ENCODE results near the gene STK16.

Gene STK16

DNA sequence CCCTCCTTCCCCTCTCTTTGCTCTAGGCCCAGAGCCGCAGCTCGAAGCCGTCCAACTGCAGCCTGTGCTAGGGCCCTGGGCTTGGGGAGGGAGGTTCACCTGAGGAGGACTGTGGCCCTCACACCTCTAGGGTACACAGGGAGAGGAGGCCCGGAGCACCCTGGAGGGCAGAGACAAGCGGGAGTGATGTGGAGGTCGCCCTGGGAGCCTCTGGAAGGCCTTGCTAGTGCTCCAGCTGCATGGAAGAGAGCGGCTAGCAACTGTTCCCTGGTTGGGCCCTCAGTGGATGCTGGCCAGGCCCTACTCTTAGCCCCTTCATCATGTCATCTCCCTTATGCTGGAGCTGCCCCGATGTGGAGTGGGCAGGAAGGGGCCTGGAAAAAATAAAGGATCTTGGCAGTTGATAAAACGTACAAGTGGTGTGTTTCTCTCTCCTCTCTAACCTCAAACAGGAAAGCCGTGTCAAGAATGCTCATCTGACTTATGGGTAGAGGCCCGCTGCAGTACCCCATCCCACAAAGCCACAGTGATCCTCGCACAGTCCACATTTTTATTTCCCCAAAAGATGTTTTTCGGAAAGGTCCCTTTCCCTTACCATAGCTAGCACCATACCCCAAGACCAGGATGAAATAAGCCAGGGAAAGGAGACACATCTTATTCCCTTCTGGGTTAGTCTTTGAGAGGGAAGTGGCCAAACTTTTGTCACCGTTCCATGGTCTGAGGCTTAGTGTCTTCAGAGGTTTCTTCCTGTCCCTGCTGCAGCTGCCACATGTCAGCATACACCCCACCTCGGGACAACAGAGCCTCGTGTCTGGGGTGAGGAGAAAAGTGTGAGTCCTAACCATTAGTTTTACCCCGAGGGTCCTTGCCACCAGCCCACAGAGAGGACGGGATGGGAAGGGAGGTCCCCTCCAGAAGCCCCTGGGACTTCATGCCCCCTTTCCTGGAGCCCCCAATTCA is 35.8 kb upstream of the STK16 start:
- H3K27ac Mint-ChIP-seq = peak overlapping the region; percentile 40
- peaks cover 27% of the 10 kb centered on the region for H3K36me3 Mint-ChIP-seq
- no peaks in the 10 kb centered on the region for H3K27me3 Mint-ChIP-seq
- ATAC-seq = no peak
- H3K4me3 Mint-ChIP-seq = no peak overlapping the region
- H3K4me1 Mint-ChIP-seq = peaks cover 14% of the 10 kb centered on the region
- H3K9me3 Mint-ChIP-seq = no peaks in the 10 kb centered on the region

DNA sequence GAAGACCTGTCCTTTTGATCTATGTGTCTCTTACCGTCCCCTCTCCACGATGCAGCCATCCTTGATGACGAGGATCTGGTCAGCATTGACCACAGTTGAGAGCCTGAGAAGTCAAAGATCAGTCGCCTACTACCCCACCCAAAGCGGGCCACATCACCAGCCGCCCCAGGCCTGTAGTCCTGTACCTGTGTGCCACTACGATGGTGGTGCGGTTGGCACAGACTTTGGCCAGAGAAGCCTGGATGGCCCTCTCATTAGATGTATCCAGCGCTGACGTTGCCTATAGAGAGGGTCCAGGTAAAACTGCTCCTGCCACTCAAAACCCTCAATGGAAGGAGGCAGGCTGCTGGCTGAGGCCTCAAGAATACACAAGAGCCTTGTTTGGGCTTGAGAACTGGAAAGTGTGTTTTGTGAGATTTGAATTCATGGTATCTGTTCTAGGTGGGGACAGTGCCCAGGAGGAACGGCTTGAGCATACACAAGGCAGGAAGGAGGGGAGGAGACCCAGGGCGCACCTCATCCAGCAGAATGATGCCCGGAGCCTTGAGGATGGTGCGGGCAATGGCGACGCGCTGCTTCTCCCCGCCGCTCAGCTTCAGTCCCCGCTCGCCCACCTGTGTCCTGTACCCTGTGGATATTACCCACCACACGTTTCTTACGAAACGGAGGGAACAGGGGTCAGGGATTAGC is 34.9 kb upstream of the STK16 start:
- H3K9me3 Mint-ChIP-seq = no peaks in the 10 kb centered on the region

DNA sequence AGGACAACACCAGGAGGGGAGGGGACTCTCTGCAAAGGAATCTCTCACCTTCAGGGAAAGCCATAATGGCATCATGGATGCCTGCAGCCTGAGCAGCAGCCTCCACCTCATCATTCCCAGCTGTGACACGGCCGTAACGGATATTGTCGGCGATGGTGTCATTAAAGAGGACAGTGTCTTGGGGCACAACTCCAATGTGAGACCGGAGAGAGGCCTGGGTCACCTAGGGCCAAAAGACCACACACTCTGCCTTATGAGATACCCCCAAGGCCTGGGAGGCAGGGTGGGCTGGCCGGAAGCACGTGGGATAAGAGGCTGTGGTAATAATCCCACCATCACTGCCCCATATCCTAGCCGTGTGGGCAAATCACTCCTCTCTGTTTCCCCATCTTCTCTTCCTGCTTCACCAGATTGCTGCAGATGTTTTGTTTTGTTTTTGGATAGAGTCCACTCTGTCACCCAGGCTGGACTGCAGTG is 34.4 kb upstream of the STK16 start:
- Mint-ChIP-seq H3K27ac (no peak overlapping the region), H3K27me3 (no peaks in the 10 kb centered on the region), H3K4me3 (no peak overlapping the region), H3K9me3 (no peaks in the 10 kb centered on the region), H3K4me1 (peaks cover 16% of the 10 kb centered on the region), H3K36me3 (peaks cover 34% of the 10 kb centered on the region)
- ATAC-seq = no peak

More for the DNA sequence above, 34.9 kb upstream of the STK16 start:
- Mint-ChIP-seq H3K27ac (peak overlapping the region; percentile 40), H3K36me3 (peaks cover 32% of the 10 kb centered on the region), H3K27me3 (no peaks in the 10 kb centered on the region), H3K4me3 (no peak overlapping the region), H3K4me1 (peaks cover 14% of the 10 kb centered on the region)
- no peak for ATAC-seq

DNA sequence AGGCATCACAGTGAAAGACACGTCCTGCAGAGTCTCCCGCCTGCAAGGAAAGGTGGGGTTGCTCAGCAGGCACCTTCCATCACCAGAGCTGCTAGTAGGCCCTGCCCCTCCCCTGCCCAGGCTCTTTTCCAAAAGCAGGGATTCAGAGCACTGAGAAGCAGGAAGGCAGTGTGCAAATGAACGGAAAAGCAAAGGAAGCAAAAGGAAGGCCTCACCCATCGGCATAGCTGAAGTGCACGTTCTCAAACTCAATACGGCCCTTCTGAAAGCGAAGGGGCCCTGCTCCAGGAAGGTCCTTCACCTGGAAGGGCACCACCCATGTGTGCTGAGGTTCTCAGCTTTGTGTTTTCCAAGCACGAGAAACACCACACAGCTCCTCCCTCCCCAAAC is 32.3 kb upstream of the STK16 start:
- no peak for ATAC-seq
- Mint-ChIP-seq H3K36me3 (peaks cover 38% of the 10 kb centered on the region), H3K4me3 (no peak overlapping the region), H3K27me3 (no peaks in the 10 kb centered on the region), H3K9me3 (no peaks in the 10 kb centered on the region), H3K27ac (no peak overlapping the region), H3K4me1 (peaks cover 25% of the 10 kb centered on the region)

DNA sequence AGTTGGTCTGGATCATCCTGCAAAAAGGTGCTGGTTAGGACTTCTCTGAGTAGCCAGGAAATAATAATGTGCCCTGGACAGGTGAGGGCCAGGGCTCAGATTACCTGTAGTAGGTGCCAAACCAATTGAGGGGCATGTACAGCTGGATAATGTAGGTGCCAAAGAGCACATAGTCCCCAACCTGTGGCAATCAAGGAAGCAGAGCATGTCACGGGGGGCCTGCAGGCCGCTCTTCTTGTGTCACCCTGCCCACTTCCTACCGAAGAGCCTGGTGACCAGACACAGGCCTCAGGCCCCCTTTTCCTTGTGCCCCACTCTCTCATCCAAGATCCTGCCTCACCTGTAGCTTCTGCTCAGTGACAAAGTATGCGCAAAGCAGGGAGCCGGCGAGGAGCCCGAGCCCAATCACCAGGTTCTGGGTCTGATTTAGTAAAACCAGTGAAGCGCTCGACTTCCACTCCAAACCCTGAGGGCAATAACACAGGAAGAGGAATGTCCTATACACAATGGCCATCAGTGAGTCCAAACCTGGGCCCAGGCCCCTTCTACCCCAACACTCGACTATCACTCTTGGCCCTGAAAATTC is 31.7 kb upstream of the STK16 start:
- Mint-ChIP-seq H3K27me3 (no peaks in the 10 kb centered on the region), H3K4me3 (no peak overlapping the region), H3K9me3 (no peaks in the 10 kb centered on the region), H3K4me1 (peaks cover 23% of the 10 kb centered on the region), H3K36me3 (peaks cover 33% of the 10 kb centered on the region), H3K27ac (no peak overlapping the region)
- ATAC-seq = no peak

DNA sequence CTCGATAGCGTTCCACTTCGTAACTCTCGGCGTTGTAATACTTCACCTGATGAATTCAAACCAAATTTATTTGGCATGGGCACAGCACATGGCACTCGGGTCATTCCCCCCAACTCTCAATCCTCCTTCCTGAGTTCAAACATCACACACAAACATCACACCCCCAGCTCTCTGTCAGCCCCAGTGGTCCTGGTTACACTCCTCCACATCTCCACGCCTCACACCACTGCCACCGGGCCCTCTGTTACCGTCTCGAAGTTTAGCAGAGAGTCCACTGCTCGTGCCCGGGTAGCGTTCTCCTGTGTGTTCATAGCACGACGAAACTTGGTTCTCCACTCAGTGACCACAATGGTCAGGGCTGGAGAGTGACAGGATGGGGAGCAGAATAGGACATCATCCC is 31.1 kb upstream of the STK16 start:
- Mint-ChIP-seq H3K4me3 (no peak overlapping the region), H3K27me3 (no peaks in the 10 kb centered on the region), H3K36me3 (peaks cover 33% of the 10 kb centered on the region), H3K27ac (no peak overlapping the region), H3K9me3 (no peaks in the 10 kb centered on the region), H3K4me1 (peaks cover 26% of the 10 kb centered on the region)
- ATAC-seq = no peak

DNA sequence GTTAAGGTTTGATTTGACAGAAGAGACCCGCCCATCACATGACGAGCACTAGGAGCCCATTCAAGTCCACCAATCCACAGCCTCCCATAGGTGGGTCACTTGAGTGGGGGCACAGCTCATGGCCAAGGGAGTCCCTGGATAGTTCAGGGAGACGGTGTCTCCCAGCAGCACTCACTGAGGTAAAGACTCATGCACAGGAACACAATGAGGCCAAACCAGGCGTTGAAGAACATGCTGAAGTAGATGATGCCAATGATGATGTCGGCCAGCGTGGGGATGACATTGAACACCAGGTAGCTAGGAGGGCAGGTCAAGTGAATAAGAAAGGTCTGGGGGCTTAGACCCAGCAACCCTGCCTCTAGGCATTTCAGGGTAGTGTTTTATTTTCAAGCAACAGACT is 30.5 kb upstream of the STK16 start:
- H3K9me3 Mint-ChIP-seq = no peaks in the 10 kb centered on the region
- H3K4me1 Mint-ChIP-seq = peaks cover 33% of the 10 kb centered on the region
- no peak overlapping the region for H3K4me3 Mint-ChIP-seq
- peaks cover 33% of the 10 kb centered on the region for H3K36me3 Mint-ChIP-seq
- H3K27me3 Mint-ChIP-seq = no peaks in the 10 kb centered on the region
- ATAC-seq = no peak
- H3K27ac Mint-ChIP-seq = no peak overlapping the region

DNA sequence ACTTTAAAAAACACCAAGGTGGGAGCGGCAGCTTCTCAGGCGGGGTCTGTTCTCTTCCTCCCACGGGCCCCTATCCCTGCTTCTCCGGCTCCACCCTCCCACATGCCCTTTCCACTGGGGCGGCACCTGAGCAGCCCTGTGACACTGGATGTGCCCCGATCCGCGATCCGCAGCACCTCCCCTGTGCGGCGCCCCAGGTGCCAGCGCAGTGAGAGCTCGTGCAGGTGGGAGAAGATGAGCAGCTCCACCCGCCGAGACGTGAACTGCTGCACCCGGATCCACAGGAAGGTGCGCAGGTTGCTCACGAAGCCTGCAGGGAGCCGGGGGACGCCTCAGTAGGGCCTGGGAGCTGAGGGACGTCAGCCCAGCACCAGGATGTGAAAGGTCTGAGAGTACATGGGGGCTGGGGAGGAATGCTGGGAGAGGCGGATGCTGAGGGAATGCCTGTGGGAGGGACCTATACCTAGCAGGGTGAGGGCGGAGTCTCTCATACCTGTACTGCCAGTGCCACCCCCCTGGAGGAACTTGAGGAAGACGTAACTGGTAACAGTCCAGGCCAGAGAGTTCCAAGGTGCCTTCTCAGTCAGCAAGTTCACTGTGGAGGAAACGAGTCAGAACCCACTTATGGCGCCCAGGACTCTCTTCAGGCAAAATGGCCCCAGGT is 29.3 kb upstream of the STK16 start:
- Mint-ChIP-seq H3K27ac (peak overlapping the region; percentile 37), H3K4me3 (no peak overlapping the region), H3K9me3 (no peaks in the 10 kb centered on the region), H3K4me1 (peaks cover 35% of the 10 kb centered on the region), H3K27me3 (no peaks in the 10 kb centered on the region), H3K36me3 (peaks cover 36% of the 10 kb centered on the region)
- ATAC-seq = no peak

DNA sequence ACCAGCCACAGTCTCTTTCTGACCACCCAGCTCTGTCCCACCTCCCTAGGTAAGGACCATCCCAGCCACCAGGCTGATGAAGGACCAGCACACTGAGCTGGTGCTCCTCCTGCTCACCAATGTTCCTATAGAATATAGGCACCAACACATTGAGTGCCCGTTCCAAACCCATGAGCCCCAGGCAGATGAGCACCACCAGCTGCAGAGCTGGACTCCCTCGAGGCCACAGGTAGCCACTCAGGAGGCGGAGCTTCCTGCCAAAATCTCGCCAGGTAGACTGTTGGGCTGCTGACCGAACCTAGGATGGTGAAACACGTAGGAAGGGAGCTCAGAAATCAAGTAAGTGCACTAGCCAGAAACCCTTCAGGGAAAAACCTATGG is 28.8 kb upstream of the STK16 start:
- peak overlapping the region; percentile 37 for H3K27ac Mint-ChIP-seq
- no peaks in the 10 kb centered on the region for H3K9me3 Mint-ChIP-seq
- H3K4me1 Mint-ChIP-seq = peaks cover 35% of the 10 kb centered on the region
- no peak for ATAC-seq
- H3K4me3 Mint-ChIP-seq = peak overlapping the region; percentile 36
- H3K36me3 Mint-ChIP-seq = peaks cover 41% of the 10 kb centered on the region
- no peaks in the 10 kb centered on the region for H3K27me3 Mint-ChIP-seq

DNA sequence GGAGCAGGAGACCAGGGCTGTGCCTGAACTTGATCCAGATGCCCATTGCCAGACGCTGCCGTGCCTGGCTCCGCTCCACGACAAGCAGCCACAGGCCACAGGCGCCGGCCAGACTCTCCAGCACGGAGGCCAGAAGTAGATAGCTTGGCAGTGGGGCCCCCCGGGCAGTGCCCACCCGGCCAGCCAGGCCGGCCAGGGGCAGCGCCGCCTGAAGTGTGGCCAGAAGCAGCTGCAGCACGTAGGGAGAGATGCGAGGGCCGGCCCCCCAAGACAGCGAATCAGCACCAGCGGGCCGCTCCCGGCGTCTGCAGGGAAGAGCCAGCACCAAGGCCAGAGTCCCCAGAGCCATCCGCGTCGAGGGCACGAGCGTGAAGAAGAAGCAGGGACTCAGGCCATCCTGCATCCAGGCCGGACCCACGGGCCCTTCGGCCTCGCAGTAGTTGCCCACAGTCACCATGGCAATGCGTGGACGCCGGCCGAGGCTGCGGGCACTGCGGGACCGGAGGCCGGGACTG is 27.0 kb upstream of the STK16 start:
- Mint-ChIP-seq H3K27me3 (no peaks in the 10 kb centered on the region), H3K36me3 (peaks cover 49% of the 10 kb centered on the region)

DNA sequence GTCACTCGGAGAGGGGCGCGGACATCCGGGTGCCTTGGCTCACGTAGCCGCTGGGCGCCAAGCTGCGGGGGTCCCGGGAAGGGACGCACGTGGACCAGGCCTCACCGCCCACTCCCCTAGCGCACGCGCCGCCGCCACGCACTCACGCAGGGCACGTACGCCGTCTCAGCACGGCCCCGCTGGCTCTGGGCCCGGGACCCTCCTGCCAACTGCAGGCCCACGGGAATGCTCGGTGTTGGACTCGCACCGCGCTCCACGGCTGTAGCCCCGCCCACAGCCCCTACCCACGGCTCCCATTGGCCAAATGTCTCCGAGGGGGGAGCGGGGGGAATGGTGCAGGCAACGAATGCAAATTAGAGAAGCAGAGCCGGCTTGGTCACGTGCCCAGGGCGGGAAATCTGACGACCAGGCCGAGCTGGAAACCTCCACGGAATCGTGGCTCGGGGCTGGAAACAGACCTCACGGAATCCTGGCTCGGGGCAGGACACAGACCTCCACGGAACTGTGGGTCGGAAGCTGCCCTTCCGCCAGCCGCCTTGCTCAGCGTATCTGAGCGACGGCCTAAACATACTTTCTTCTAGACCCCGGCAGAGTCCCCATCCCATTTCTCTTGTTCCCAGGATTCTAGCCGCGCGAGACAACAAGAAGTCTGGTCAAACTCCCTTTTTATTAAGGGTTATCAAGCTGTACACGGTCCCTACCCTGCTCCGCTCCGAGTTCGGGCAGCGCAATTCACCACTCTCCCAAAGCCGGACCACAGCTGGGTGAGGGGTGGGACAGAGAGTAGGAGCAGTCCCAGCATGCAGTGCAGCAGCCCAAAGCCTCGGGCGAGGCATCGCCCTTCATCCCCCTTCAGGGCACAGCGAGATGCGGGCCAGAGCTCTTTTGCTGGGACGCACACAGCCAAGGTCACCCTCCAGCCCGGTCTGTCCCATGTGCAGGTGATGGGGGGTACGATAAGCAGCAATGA is 26.3 kb upstream of the STK16 start, which contains the start of gene ABCB6:
TSS of gene ABCB6 (minus strand) at position 227 of the 970 bp plus-strand sequence. CDS start 285 bp downstream, outside the sequence.
- ATAC-seq = peak; percentile 93
- Mint-ChIP-seq H3K27me3 (no peaks in the 10 kb centered on the region), H3K4me1 (peaks cover 35% of the 10 kb centered on the region), H3K4me3 (peak within 1 kb of the TSS; percentile 84), H3K36me3 (peaks cover 51% of the 10 kb centered on the region), H3K9me3 (no peaks in the 10 kb centered on the region), H3K27ac (peak within 1 kb of the TSS; percentile 78)

More for the DNA sequence above, 27.0 kb upstream of the STK16 start:
- ATAC-seq = peak; percentile 62
- Mint-ChIP-seq H3K4me3 (peak overlapping the region; percentile 84), H3K27ac (peak overlapping the region; percentile 78), H3K9me3 (no peaks in the 10 kb centered on the region), H3K4me1 (peaks cover 35% of the 10 kb centered on the region)

DNA sequence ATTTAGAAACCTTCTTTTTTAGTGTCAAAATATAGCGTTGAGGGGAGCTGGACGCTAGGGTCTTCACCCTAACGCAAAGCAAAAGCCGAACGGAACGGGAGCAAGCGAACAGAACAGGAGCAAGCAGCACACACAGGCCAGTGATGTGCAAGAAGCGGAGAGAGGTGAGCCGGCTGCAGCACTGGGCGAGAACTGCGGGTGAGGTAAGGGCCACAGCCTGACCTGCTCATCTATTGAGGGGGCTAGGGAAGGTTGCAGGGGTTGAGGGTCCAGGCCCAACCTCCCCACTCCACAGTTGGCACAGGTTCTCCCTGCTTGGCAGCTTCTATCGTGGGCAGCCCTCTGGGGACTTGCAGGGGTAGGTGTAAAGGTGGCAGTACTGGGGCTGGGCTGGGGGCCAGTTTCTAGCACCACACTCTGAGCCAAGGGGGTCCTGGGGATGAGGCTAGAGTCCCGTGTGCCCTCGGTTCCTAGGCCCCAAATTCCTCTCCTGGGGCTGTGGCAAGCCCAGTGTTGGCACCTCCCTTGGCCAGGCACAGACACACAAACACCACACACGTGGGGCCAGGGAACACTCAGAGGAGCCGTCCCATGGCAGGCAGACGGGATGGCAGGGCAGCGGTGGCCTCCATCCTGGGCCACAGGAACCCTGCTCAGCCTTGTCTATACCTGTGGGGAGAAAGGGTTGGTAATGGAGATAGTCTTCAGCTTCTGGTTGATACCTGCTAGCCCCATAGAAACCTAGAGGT is 25.3 kb upstream of the STK16 start:
- Mint-ChIP-seq H3K36me3 (peaks cover 51% of the 10 kb centered on the region), H3K27ac (no peak overlapping the region), H3K9me3 (no peaks in the 10 kb centered on the region), H3K4me1 (peaks cover 40% of the 10 kb centered on the region), H3K4me3 (no peak overlapping the region), H3K27me3 (no peaks in the 10 kb centered on the region)
- ATAC-seq = no peak

DNA sequence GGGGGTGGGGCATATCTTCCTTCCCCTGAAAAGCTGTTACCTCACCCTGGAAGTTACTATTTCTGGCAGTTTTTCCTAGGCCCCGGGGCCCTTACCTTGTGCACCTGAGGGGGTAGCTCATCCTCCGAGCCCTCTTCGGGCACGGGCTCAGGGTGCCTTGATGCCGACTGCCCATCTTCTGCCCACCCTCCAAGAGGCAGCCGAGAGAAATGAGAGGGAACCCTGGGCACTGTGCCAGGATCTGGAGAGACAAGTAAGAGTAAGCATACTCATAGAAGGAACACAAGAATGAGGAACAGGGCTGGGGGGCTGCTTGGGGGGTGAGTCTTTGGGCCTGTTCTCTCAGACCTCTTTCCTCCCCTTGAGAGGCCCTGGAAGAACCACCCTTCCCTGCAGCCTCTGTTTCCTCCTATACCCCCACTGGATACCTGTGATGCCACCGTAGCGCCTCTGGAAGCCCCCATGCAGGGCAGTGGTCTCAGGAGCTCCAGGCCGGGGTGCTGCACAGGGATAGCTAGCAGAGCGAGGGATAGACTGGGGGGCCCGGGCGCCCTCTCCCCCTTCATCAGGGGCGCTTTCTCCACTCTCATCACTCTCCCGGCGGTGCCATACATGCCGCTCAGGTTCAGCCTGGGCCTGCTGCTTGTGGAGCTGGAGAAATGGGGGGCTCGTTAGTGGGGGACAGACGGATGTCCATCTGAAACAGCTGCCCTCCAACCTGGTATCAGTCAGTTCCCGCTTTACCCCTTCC is 24.5 kb upstream of the STK16 start:
- Mint-ChIP-seq H3K27ac (peak overlapping the region; percentile 5), H3K27me3 (no peaks in the 10 kb centered on the region), H3K4me3 (no peak overlapping the region), H3K36me3 (peaks cover 57% of the 10 kb centered on the region), H3K9me3 (no peaks in the 10 kb centered on the region), H3K4me1 (peaks cover 47% of the 10 kb centered on the region)
- ATAC-seq = no peak

Data from stimulated activated memory B cell treated with anti-CD40 and anti-IgM and Interleukin-4, amounts not matched to agents 10 μg/mL and 1 μg/mL and 100 μg/mL, for 72 hours (primary cell).